ENCODE measurements around the gene SNRNP200. TPM values are rescaled to one million over a fixed set of nuclear protein-coding genes. Genes with fewer than 3 reads are reported as not detected.

Gene SNRNP200
- total RNA-seq, 1 donor from 2014 or later, result 97.3 TPM

- Histone ChIP-seq H3K9me3 (ENCODE audit: insufficient read depth, low read depth, low read length) (no peaks in the 10 kb centered on the region), H3K27me3 (ENCODE audit: insufficient read depth, low read length) (no peaks in the 10 kb centered on the region), H4K20me1 (ENCODE audit: insufficient read depth, low read length) (no peaks in the 10 kb centered on the region), H3K4me3 (ENCODE audit: insufficient read depth, low read depth, low read length) (no peak overlapping the region), H3K4me1 (ENCODE audit: insufficient read depth, low read length) (no peaks in the 10 kb centered on the region), H3K4me2 (ENCODE audit: low read length) (no peak overlapping the region), H3K36me3 (ENCODE audit: insufficient read depth, low read length) (no peaks in the 10 kb centered on the region), H2AFZ (ENCODE audit: low read depth, low read length) (no peak overlapping the region), H3K79me2 (ENCODE audit: insufficient read depth, low read length) (no peaks in the 10 kb centered on the region), H3K9ac (ENCODE audit: low read length) (no peak overlapping the region), H3K27ac (ENCODE audit: low read depth, low read length) (no peak overlapping the region)
- DNase-seq (ENCODE audit: low read depth) (no peak), FAIRE-seq (no peak)
- Mint-ChIP-seq H3K27me3 (ENCODE audit: low read depth, unreplicated experiment) (no peaks in the 10 kb centered on the region), H3K4me1 (ENCODE audit: low read depth, unreplicated experiment) (peaks cover 3% of the 10 kb centered on the region), H3K36me3 (ENCODE audit: low read depth, unreplicated experiment) (peaks cover 7% of the 10 kb centered on the region), H3K27ac (ENCODE audit: unreplicated experiment) (no peak overlapping the region), H3K9me3 (ENCODE audit: unreplicated experiment) (no peaks in the 10 kb centered on the region), H3K4me3 (ENCODE audit: unreplicated experiment) (no peak overlapping the region)
- TF ChIP-seq EZH2 (IDR thresholded peaks at IDR 0.05; ENCODE audit: insufficient read depth, low read length) (no peak), CTCF (IDR thresholded peaks at IDR 0.05; ENCODE audit: insufficient read depth, low read depth, low read length) (no peak)
Measured at GRCh38 chr2:96233436-96233835, 71.9 kb downstream of the SNRNP200 start.

- no peaks in the 10 kb centered on the region for H3K36me3 Mint-ChIP-seq (ENCODE audit: low read depth, unreplicated experiment)
- peaks cover 3% of the 10 kb centered on the region for H3K4me1 Mint-ChIP-seq (ENCODE audit: low read depth, unreplicated experiment)
- no peak overlapping the region for H3K27ac Mint-ChIP-seq (ENCODE audit: unreplicated experiment)
- H3K27me3 Mint-ChIP-seq (ENCODE audit: low read depth, unreplicated experiment), result no peaks in the 10 kb centered on the region
- H3K4me3 Mint-ChIP-seq (ENCODE audit: unreplicated experiment), result no peak overlapping the region
- H3K9me3 Mint-ChIP-seq (ENCODE audit: unreplicated experiment), result no peaks in the 10 kb centered on the region
- FAIRE-seq (no peak), DNase-seq (ENCODE audit: low read depth) (no peak)
- H3K4me1 ChIP-seq (ENCODE audit: insufficient read depth, low read length), result no peaks in the 10 kb centered on the region
- H3K4me2 ChIP-seq (ENCODE audit: low read length), result no peak overlapping the region
- no peak for TF ChIP-seq EZH2 (IDR thresholded peaks at IDR 0.05; ENCODE audit: insufficient read depth, low read length)
- no peak for TF ChIP-seq CTCF (IDR thresholded peaks at IDR 0.05; ENCODE audit: insufficient read depth, low read depth, low read length)
- no peak overlapping the region for H3K27ac ChIP-seq (ENCODE audit: low read depth, low read length)
- no peaks in the 10 kb centered on the region for H3K36me3 ChIP-seq (ENCODE audit: insufficient read depth, low read length)
- no peak overlapping the region for H2AFZ ChIP-seq (ENCODE audit: low read depth, low read length)
- H3K9me3 ChIP-seq (ENCODE audit: insufficient read depth, low read depth, low read length), result no peaks in the 10 kb centered on the region
- no peaks in the 10 kb centered on the region for H3K27me3 ChIP-seq (ENCODE audit: insufficient read depth, low read length)
- no peak overlapping the region for H3K4me3 ChIP-seq (ENCODE audit: insufficient read depth, low read depth, low read length)
- no peaks in the 10 kb centered on the region for H4K20me1 ChIP-seq (ENCODE audit: insufficient read depth, low read length)
- no peaks in the 10 kb centered on the region for H3K79me2 ChIP-seq (ENCODE audit: insufficient read depth, low read length)
- H3K9ac ChIP-seq (ENCODE audit: low read length), result no peak overlapping the region
Measured at GRCh38 chr2:96231316-96231715, 74.0 kb downstream of the SNRNP200 start.

GRCh38 chr2:96225016-96225533 lies 80.3 kb downstream of the SNRNP200 start:
- FAIRE-seq (no peak), DNase-seq (ENCODE audit: low read depth) (no peak)
- Histone ChIP-seq H3K9ac (ENCODE audit: low read length) (no peak overlapping the region), H3K36me3 (ENCODE audit: insufficient read depth, low read length) (no peaks in the 10 kb centered on the region), H3K4me3 (ENCODE audit: insufficient read depth, low read depth, low read length) (no peak overlapping the region), H4K20me1 (ENCODE audit: insufficient read depth, low read length) (peaks cover 4% of the 10 kb centered on the region), H3K4me2 (ENCODE audit: low read length) (no peak overlapping the region), H3K27me3 (ENCODE audit: insufficient read depth, low read length) (no peaks in the 10 kb centered on the region), H3K4me1 (ENCODE audit: insufficient read depth, low read length) (no peaks in the 10 kb centered on the region), H3K9me3 (ENCODE audit: insufficient read depth, low read depth, low read length) (no peaks in the 10 kb centered on the region), H2AFZ (ENCODE audit: low read depth, low read length) (no peak overlapping the region), H3K79me2 (ENCODE audit: insufficient read depth, low read length) (no peaks in the 10 kb centered on the region), H3K27ac (ENCODE audit: low read depth, low read length) (no peak overlapping the region)
- TF ChIP-seq CTCF (IDR thresholded peaks at IDR 0.05; ENCODE audit: insufficient read depth, low read depth, low read length) (no peak), EZH2 (IDR thresholded peaks at IDR 0.05; ENCODE audit: insufficient read depth, low read length) (no peak)
- Mint-ChIP-seq H3K27me3 (ENCODE audit: low read depth, unreplicated experiment) (no peaks in the 10 kb centered on the region), H3K4me3 (ENCODE audit: unreplicated experiment) (no peak overlapping the region), H3K9me3 (ENCODE audit: unreplicated experiment) (no peaks in the 10 kb centered on the region), H3K36me3 (ENCODE audit: low read depth, unreplicated experiment) (no peaks in the 10 kb centered on the region), H3K4me1 (ENCODE audit: low read depth, unreplicated experiment) (no peaks in the 10 kb centered on the region), H3K27ac (ENCODE audit: unreplicated experiment) (no peak overlapping the region)

Data from astrocyte (in vitro differentiated cells and primary cell).